ENCODE results near the gene MYL5.
A peak's percentile ranks its signal among the peaks of the same experiment; 100 is the strongest.
"Not testable (repeated sequence)": the region's sequence is repeated elsewhere in the genome, so short reads cannot be mapped to it uniquely, and the experiment has no call there.

MYL5 gene

DNA sequence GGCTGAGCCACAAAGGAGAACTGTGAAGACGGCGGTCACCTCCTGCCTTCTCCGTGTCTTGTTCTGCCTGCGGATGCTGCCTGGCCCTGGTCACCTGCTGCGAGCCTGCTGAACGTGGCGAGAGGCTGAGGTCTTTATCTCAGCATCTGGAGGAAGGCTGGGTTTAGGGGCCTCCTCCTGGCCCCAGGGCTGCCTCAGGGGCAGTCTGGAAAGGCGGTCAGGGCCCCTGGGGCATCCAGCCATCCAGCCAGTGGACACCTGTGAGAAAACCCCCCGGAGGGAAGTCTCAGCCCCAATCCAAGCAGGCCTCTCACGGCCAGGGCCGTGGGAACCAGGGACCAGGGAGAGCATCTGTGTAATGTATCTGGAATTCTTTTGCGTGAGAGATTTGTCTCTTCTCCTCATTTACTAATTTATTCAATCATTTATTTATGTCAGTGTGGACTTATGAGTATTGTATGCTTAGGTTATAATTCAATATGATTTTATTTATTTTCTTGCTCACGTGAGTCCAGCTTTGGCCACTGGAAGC is 37.6 kb upstream of the MYL5 start:
- DNase-seq = no peak

DNA sequence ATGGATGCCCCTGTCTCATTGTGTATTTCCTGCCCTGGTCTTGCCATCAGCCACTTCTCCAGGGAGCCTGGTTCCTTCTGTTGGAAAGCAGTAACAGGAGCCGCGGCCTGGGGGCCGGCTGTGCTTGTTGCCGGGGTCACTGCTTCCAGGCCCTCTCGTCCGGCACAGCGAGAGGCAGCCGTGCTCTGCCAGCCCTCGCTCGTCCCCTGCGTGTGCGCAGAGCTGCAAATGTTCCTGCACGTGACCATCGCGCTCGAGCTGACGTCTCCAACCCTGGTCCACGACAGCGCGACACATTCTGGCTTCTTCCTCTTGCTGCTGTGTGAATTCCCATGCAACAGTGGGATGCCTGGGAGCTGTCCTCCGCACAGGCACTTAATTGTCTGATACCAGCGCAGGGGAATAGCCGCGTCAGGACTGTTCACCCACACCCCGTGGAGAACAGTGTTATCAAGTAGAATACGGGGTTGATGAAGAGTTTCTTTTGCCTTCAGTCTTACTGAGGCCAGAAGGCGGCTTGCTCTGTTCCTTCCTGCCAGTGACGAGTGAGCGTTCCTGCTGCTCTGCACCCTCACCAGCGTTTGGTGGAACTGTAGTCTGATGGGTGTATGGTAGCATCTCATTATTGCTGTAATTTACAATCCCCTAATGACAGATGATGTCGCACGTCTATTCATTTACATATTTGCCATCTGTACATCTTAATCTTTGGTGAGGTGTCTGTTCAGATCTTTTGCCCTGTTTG is 36.6 kb upstream of the MYL5 start:
- no peak for DNase-seq

DNA sequence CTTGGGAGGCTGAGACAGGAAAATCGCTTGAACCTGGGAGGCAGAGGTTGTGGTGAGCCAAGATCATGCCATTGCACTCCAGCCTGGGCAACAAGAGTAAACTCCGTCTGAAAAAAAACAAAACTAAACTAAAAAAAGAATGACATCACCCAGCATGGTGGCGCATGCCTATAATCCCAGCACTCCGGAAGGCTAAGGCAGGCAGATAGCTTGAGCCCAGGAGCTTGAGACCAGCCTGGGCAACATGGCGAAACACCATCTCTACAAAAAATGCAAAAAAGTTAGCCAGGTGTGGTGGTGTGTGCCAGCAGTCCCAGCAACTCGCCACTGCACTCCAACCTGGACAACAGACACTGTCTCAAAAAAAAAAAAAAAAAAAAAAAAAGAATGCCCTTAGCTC is 32.0 kb upstream of the MYL5 start:
- DNase-seq = not testable (repeated sequence)

DNA sequence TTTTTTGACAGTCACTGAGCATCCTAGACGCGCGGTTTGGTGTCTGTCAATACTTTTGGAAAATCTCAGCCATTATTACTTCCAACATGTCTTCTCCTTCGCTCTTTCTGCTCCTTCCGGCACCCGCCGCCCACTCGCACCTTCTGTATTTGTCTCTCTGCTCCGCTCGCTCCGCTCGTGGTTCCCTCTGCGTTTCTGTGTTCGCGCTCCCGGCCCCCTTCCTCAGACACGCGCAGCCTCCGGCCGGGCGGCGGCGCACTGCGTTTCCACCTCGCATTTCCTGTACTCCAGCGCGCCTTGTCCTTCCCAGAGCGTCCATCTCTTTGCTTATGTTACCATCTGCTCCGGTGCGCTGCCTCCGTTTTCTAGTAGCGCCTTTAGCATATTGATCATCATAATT is 27.9 kb upstream of the MYL5 start:
- DNase-seq = no peak

DNA sequence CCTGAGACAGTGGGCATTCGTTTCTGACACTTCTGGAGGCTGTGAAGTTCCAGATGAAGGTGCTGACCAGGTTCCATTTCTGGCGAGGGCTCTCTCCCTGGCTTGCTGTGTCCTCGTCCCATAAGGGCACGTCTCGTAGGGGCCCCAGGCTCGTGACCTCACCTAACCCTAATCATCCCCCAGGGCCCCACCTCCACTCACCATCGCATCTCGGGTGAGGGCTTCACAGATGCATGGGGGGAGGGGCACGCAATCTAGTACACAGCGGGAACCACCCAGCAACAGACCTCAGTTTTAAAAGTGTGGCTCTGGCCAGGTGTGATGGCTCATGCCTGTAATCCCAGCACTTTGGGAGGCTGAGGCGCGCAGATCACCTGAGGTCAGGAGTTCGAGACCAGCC is 26.9 kb upstream of the MYL5 start:
- DNase-seq = no peak

DNA sequence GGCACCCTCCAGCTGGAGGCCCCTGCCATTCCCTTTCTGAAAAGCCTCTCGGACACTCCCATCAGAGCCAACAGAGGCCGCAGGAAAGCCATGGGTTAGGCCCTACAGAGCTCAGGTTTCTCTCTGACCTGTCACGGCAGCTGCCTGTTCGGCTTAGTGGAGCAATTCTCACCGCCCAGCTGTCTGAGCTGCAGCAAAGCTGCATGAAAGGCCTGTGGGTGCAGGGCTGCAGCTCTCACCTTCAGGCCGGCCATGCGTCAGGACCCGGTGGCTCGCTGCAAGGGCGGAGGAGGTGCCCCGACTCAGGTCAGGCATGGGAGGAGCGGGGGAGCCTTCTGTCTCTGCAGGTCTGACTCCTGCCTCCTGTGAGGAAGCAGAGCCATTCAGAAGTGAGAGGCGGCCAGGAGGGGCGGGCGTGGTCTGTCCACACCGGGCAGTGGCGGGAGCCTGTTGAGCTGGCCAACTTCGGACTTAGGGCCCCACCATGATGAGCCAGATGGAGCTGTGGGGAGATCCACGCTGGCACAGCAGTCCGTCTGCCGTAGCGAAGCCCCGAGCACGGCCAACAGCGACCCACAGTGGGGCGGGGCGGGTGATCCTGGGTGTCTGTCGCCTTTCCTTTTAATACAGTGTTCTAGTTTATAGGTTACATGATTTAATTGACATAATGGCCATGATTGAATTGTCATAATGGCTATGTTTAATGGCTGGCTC is 25.6 kb upstream of the MYL5 start:
- DNase-seq = no peak

DNA sequence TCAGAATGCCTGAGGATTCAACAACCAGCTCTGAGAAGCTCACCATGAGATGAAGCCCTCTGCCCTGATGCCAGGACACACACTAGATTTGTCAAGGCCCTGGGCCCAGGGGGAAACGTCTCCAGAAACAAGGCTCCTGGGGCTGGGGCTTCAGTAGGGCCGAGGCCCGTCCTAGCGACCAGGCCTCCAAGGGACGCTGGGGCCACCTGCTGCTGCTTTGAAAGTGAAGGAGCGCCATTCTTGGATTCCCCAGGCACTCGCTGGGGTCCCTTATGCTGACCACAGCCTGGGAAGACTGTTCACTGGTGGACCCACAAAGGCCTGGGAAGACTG is 25.1 kb upstream of the MYL5 start:
- no peak for DNase-seq

DNA sequence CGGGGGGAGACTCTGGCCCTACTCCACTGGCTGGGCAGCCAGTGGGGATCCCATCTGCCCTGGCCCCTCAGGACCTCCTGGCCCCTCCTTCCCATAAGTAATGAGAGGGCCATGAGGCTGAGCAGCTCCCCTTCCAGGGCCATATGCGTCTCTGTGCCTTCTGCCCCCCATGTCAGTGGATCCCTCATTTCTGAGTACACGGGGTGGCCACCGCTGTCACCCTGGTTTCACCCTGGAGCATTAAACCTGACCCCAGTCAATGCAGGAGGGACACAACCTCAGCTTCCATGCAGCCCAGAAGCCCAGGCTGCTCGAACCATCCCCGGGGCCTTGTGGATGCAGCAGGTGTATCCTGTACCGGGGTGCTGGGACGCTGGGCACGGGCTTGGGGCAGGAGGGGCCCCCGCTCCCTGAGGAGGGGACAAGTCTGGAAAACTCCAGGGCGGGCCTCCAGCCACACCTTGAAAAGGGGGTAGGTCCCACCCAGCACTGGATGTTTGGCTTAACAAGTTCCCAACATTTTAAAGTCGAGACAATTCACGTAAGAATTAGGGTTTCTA is 24.5 kb upstream of the MYL5 start:
- no peak for DNase-seq

DNA sequence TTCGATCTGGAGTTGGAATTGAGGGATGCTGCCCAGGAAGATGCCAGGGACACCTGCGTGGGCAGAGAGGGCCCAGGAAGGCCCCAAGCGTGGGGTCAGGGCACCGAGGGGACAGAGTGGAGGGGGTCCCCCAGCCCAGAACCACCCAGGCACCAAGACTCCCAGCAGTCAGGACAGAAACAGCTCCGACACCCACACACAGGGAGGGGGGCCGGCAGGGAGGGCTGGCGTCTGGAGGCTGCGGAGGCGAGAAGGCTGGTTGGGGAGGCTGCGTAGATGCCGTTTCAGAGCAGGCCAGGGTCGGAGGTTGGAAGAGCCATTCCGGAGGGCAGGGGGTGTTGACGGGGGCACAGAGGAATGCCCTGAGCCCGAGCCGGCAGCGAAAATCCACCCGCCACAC is 23.9 kb upstream of the MYL5 start:
- no peak for DNase-seq

DNA sequence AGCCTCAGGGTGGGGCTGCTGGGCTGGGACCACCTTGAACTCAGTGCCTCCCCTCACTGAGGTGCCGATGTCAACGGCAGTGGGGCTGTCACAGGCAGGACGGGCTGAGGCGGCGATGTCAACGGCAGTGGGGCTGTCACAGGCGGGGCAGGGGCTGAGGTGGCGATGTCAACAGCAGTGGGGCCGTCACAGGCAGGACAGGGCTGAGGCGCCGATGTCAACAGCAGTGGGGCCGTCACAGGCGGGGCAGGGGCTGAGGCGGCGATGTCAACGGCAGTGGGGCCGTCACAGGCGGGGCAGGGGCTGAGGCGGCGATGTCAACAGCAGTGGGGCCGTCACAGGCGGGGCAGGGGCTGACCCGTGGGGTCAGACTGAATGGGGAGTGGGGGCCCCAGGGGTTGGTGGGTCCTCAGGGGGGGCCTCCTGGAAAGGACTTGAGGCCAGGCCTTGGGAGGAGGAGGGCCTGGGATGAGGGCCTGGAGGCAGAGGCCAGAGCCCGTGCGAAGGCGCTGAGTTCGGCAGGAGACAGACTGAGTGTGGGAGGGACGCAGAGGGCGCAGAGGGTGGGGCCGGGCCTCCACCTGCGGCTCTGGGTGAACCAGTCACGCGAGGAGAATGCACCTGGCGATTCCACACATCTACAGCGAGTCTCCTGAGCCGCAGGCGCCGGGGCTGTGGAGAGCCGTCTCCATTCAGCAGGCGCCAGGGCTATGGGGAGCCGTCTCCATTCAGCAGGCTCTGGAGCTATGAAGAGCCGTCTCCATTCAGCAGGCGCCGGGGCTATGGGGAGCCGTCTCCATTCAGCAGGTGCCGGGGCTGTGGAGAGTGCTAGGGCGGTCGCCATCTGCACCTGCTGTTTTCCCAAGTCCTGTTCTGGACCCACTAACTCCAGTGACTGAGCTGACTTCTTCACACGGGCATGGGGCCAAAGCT is 23.1 kb upstream of the MYL5 start:
- DNase-seq = peak; percentile 56

DNA sequence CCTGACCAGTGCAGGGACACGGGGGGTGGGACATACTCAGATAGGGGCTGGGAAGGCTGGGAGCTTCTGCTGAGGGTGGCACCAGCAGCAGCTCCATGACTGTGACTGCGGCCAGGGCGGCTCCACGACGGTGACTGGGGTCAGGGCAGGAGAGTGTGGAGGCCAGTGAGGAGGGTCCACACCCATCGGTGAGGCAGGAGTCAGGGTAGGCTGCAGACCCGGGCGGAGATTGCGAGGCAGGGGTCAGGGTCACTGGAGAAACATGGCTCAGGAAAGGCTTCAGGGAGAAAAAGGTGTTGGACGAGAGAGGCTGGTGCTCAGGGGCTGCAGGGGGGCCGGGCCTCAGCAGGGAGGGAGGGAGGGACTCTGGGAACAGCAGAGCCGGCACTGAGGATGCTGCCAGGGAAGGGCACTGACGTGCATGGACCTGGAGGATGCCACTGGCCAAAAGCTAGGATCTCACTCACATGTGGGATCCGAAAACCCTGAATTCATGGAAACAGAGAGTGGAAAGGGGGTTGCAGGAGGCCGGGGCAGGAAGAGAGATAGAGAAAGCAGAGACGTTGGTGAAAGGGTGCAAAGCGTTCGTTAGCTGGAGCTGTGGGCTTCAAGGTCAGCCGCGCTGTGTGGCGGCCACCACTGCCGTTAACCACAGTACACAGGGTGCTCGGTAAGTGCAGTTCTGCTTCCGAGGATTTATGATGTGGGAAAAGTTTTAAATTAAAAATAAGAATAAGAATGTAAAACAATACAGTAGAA is 22.3 kb upstream of the MYL5 start:
- no peak for DNase-seq

DNA sequence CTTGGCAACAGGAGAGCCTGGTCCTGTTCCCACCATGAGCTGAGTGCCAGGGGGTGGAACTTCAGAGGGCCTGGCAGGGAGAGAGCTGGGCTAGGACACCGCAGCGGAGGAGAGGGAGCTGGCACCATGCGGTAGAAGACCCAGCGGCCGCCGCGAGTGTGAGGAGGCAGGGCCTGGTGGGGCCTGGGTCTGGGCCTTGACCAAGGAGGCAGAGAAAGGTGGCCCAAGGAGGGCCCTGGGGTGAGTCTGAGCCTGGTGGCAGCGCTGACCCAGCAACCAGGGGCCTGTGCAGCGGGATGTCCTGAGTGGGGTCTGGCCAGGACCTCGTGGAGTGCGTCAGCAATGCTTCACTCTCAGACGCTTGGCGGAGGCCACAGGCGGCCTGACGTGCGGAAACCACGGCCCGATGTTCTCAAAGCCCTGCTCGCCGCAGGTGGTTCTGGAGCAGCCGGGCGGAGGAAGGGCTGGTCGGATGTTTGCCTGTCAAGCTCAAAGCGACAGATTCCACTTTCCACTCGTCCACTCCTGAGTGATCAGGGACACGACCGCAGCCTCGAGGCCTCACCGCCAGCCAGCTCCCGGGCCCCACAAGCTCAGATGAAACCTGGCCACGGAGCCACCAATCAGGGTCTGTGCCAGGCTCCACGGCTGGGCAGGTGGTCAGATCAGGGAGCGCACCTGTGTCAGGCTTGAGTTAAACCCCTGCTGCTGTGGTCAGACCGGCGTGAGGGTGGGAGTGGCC is 21.1 kb upstream of the MYL5 start:
- no peak for DNase-seq

DNA sequence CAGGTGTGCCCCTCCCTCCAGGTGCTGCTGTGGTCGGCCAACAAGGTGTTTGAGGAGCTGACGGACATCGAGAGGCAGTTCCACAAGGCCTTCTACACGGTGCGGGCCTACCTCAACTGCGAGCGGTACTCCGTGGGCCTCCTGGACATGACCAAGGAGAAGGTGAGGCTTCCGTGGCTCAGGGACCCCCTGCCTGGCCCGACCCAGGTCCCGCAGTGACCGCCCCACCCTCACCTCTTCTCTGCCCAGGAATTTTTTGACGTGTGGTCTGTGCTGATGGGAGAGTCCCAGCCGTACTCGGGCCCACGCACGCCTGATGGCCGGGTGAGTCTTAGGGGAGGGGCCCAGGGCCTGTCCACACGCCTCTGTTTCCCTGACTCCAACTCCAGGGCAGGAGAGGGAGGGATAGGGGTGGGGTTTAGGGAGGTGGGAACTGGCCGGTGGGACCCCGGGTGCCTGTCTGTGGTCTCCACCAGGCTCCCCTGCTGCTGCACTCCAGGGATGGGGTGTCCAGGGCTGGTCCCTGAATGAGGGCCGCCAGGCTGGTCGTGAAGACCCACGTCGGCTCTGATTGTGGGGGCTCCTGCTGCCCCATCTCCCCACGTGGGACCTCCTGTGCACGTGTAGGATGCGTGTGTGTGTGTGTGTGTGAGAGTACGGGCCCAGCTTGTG is 20.4 kb upstream of the MYL5 start:
- DNase-seq = no peak

DNA sequence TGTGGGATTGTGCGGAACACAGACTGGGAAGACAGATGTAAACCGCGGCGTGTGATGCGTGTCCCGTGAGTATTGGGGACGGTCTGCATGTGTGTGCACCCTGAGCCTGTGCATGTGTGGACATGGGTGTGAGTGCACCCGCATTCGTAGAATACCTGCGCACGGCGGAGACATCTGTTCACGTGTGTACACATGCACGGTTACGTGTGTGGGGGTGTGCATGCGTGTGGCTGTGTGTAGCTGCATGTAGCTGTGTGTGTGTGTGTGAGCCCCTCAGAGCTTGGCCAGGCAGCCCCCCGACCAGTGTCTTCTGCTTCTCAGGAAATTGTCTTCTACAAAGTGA is 19.9 kb upstream of the MYL5 start:
- DNase-seq = no peak

DNA sequence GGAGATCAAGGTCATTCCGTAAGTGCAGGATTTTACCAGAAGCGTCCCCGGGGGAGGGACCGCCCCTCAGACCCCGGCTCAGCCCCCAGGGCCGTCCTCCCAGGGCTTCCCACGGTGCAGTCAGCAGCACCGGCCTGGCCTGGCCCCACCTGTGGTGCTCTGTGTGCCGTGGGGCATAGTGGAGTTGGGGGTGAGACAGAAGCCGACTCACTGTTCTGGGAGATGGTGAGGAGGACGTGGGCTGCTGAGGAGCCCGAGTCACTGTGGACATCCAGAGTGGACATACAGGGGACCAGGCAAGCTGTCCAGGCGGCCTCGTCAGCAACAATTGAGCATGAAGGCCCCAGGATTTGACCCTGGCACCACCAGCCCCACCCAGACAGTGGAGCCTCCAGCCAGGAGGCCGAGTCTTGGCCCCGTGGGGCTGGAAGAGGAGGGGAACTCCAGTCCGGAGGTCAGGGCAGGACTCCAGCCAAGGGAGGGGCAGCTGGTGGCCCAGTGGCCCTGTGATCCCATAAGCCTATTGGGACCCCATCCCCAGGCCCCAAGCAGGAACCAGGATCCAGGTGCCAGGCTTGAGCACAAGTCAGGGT is 19.4 kb upstream of the MYL5 start:
- DNase-seq = no peak

DNA sequence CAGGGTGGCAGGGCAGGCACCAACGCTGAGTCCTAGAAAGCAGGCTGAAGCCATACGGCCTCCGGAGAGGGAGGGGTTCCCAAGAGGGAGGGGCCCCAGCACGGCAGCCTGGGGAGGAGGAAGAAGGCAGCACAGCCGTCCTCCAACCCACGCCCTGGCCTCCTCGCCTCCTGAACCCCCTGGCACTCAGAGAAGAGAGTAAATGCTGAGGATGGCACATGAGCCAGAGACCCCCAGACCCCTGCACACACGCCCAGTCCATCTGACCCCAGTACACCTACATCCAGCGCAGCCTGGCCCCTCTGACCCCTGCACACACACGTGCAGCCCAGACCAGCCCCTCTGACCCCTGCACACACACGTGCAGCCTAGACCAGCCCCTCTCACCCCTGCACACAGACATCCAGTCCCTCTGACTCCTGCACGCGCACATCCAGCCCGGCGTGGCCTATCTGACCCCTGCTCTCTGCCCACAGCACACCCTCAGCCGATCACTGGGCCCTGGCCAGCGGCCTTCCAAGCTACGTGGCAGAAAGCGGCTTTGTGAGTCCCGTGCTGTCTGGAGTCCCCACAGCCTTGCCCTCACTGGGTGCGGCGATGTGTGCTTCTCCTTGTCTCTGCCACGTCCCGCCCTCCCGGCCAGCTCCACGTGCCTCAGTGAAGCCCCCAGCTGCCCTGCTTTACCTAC is 18.7 kb upstream of the MYL5 start:
- DNase-seq = no peak

DNA sequence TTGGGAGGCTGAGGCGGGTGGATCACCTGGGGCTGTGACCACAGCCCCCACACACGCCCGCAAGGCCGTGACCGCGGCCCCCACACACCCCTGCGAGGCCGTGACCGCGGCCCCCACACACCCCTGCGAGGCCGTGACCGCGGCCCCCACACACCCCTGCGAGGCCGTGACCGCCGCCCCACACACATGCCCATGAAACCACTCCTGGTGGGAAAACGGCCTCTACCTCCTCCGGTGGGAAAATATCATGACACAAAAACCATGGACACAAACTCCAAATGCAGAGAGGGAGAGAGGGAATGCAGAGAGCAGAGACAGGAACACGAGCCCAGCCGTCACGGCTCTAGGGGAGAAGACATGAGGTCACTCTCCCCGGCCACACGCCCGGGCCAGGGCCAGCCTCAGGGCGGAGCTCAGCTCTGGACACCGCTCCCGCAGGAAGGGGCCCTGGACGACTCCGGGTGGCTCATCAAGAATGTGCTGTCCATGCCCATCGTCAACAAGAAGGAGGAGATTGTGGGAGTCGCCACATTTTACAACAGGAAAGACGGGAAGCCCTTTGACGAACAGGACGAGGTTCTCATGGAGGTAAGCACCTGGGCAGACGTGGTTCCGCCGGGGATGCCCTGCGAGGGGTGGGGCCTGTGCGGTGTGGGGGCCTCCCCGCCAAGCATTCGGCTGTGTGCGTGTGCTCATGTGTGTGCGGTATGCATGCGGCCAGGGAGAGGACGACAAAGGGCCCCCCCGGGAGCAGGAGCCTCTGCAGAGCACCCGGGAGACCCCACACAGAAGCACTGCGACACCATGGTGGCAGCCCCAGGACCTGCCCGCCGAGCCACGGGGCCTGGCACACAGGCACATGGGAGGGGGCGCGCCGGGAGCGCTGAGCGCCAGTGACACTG is 17.7 kb upstream of the MYL5 start:
- DNase-seq = no peak

DNA sequence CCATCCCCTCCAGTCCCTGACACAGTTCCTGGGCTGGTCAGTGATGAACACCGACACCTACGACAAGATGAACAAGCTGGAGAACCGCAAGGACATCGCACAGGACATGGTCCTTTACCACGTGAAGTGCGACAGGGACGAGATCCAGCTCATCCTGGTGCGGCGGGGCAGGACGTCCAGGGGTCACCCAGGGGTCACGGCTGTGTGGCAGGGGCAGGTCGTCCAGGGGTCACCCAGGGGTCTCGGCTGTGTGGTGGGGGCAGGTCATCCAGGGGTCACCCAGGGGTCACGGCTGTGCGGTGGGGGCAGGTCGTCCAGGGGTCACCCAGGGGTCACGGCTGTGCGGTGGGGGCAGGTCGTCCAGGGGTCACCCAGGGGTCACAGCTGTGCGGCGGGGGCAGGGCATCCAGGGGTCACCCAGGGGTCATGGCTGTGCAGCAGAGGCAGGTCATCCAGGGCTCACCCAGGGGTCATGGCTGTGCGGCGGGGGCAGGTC is 17.0 kb upstream of the MYL5 start:
- no peak for DNase-seq

Data from NCI-H345 (cell line).